Loucy (cell line): ENCODE data around the gene DPM1.

Source experiments
- H2AFZ ChIP-seq: fragments of 200-600 bp; sonication (generic); 2 replicates; pipeline ENCODE4 v1.6.0; 2016; ENCODE audit warnings: antibody characterized with exemption, mild to moderate bottlenecking, low read length, moderate library complexity
- H3F3A ChIP-seq: fragments of 200-600 bp; 2 replicates; pipeline ENCODE4 v1.6.0; 2016; ENCODE audit warnings: antibody characterized with exemption, low read depth, mild to moderate bottlenecking
- H3K27me3 ChIP-seq: fragments of 200-600 bp; sonication (generic); 2 replicates; pipeline ENCODE4 v1.6.1; 2014; ENCODE audit warnings: low read length, mild to moderate bottlenecking; ENCODE audit not compliant: insufficient read depth, poor library complexity, severe bottlenecking
- H3K36me3 ChIP-seq: fragments of 200-600 bp; sonication (generic); 2 replicates; pipeline ENCODE4 v1.6.1; 2016; ENCODE audit warnings: low read length; ENCODE audit not compliant: insufficient read depth
- H3K4me1 ChIP-seq: fragments of 200-600 bp; sonication (generic); 2 replicates; pipeline ENCODE4 v1.5.1; 2014; ENCODE audit warnings: low read length, mild to moderate bottlenecking; ENCODE audit not compliant: insufficient read depth, poor library complexity, severe bottlenecking
- H3K4me2 ChIP-seq: fragments of 200-600 bp; sonication (generic); 2 replicates; pipeline ENCODE4 v1.6.0; 2014; ENCODE audit warnings: antibody characterized with exemption, low read length, low read depth, mild to moderate bottlenecking; ENCODE audit not compliant: poor library complexity, severe bottlenecking
- H3K4me3 ChIP-seq: fragments of 200-600 bp; sonication (generic); 2 replicates; pipeline ENCODE4 v1.5.1; 2014; ENCODE audit warnings: low read length, mild to moderate bottlenecking, mixed read lengths; ENCODE audit not compliant: poor library complexity, severe bottlenecking
- H3K79me2 ChIP-seq: fragments of 200-600 bp; sonication (generic); 2 replicates; pipeline ENCODE4 v1.6.1; 2014; ENCODE audit warnings: low read length; ENCODE audit not compliant: insufficient read depth
- H3K9ac ChIP-seq: fragments of 200-600 bp; sonication (generic); 2 replicates; pipeline ENCODE4 v1.6.0; 2014; ENCODE audit warnings: mild to moderate bottlenecking, low read depth, low read length, moderate library complexity; ENCODE audit not compliant: poor library complexity, severe bottlenecking
- H3K9me2 ChIP-seq: fragments of 200-600 bp; sonication (generic); replicated peaks from 2 replicates; pipeline ENCODE4 v1.6.1; 2016; ENCODE audit warnings: low read depth, low read length, mixed read lengths
- H3K9me3 ChIP-seq: fragments of 200-600 bp; sonication (generic); 2 replicates; pipeline ENCODE4 v1.6.1; 2014; ENCODE audit warnings: mild to moderate bottlenecking, antibody characterized with exemption, low read length, low read depth; ENCODE audit not compliant: insufficient read depth
- H4K20me1 ChIP-seq: fragments of 200-600 bp; sonication (generic); 2 replicates; pipeline ENCODE4 v1.6.0; 2014; ENCODE audit warnings: antibody characterized with exemption, low read length, mild to moderate bottlenecking; ENCODE audit not compliant: insufficient read depth, poor library complexity, severe bottlenecking
- EZH2phosphoT487 ChIP-seq: fragments of 200-600 bp; IDR thresholded peaks from 2 replicates; pipeline ENCODE4 v1.6.1; 2018; ENCODE audit warnings: antibody characterized with exemption, mild to moderate bottlenecking, moderate library complexity, borderline replicate concordance
- TF ChIP-seq, protein P1 (sequence below): fragments of 200-600 bp; sonication (generic); conservative IDR thresholded peaks from 2 replicates; pipeline ENCODE4 v1.5.1; 2014; ENCODE audit warnings: mild to moderate bottlenecking, antibody characterized with exemption, low read length

The DPM1 gene

DNA sequence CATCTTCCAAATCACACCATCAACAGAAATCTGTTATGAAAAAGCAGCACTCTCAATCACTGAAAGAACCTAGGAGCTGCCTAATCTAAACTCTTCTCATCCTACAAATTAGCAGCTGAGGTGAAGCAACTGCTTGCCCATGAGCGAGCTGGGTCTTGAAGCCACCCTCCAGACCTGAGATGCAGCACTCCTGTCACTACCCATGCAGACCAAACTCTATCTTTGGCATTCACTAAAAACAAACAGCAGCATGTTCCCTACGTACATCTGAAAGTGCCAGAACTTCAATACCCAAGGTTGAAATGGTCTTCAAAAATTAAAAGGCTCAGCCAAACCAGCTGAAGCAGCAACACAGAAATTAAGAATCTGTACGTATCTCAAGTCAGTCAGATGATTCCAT, 41.4 kb downstream of the DPM1 start:
- no peak overlapping the region for H2AFZ ChIP-seq
- H4K20me1 ChIP-seq = peaks cover 95% of the 10 kb centered on the region
- peaks cover 38% of the 10 kb centered on the region for H3K4me1 ChIP-seq
- peak overlapping the region; percentile 2 for H3K4me2 ChIP-seq
- peaks cover 100% of the 10 kb centered on the region for H3K79me2 ChIP-seq
- TF ChIP-seq, protein P1, sequence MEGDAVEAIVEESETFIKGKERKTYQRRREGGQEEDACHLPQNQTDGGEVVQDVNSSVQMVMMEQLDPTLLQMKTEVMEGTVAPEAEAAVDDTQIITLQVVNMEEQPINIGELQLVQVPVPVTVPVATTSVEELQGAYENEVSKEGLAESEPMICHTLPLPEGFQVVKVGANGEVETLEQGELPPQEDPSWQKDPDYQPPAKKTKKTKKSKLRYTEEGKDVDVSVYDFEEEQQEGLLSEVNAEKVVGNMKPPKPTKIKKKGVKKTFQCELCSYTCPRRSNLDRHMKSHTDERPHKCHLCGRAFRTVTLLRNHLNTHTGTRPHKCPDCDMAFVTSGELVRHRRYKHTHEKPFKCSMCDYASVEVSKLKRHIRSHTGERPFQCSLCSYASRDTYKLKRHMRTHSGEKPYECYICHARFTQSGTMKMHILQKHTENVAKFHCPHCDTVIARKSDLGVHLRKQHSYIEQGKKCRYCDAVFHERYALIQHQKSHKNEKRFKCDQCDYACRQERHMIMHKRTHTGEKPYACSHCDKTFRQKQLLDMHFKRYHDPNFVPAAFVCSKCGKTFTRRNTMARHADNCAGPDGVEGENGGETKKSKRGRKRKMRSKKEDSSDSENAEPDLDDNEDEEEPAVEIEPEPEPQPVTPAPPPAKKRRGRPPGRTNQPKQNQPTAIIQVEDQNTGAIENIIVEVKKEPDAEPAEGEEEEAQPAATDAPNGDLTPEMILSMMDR = no peak
- TF ChIP-seq EZH2phosphoT487 = no peak
- 0 out of 2 replicates have a peak, but pooled peaks cover 4% of the 10 kb centered on the region for H3F3A ChIP-seq
- H3K9me3 ChIP-seq = no peaks in the 10 kb centered on the region
- peaks cover 41% of the 10 kb centered on the region for H3K36me3 ChIP-seq
- no peak overlapping the region for H3K4me3 ChIP-seq
- no peak overlapping the region for H3K9ac ChIP-seq
- H3K9me2 ChIP-seq = no peaks in the 10 kb centered on the region
- no peaks in the 10 kb centered on the region for H3K27me3 ChIP-seq

DNA sequence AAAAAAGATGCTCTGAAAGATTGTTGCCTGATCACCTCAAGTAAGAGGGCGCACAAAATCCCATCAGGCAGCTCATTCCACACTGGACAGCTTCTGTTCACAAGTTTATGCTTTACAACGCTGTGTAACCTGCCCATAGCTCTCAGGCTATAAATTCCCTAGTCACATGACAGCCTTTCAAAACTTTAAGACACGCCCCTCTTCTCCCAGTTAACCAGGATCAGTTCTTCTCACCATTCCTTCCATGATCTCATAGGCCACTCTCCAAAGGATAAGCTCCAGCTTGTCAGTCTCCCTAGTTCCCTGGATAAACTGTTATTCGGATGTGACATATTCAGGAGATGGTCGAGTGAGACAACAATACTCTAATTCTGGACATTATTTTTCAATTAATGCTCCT, 42.1 kb downstream of the DPM1 start:
- H3K4me2 ChIP-seq = peak overlapping the region; percentile 2
- no peaks in the 10 kb centered on the region for H3K9me3 ChIP-seq
- H2AFZ ChIP-seq = no peak overlapping the region
- peaks cover 41% of the 10 kb centered on the region for H3K36me3 ChIP-seq
- peaks cover 38% of the 10 kb centered on the region for H3K4me1 ChIP-seq
- H3F3A ChIP-seq = 0 out of 2 replicates have a peak, but pooled peaks cover 4% of the 10 kb centered on the region
- no peak overlapping the region for H3K4me3 ChIP-seq
- H3K27me3 ChIP-seq = no peaks in the 10 kb centered on the region
- H4K20me1 ChIP-seq = peaks cover 95% of the 10 kb centered on the region
- H3K79me2 ChIP-seq = peaks cover 100% of the 10 kb centered on the region
- H3K9ac ChIP-seq = no peak overlapping the region
- no peak for TF ChIP-seq EZH2phosphoT487
- TF ChIP-seq, protein P1 = no peak
- H3K9me2 ChIP-seq = no peaks in the 10 kb centered on the region

DNA sequence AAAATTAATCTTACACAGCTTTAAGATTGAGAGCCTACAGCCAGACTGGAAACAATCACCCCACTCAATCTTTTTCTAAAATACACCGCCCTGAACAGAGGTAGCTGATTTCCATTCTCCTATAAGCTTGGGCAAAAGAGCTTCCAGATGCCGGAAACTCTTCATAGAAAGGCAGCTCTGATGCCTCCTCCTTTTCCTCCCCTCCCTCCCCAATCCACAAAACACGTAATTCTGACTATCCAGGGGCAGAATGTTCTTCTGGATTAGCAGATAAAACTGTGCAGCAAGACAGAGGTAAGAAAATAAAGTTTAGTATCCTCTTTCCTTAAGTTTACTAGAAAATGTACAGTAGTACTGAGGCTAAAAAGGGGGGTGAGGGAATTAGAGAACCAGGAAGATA, 42.9 kb downstream of the DPM1 start:
- Histone ChIP-seq H3K9me3 (no peaks in the 10 kb centered on the region), H3K36me3 (peaks cover 45% of the 10 kb centered on the region), H3F3A (0 out of 2 replicates have a peak, but pooled peaks cover 4% of the 10 kb centered on the region), H3K79me2 (peaks cover 100% of the 10 kb centered on the region), H3K4me2 (no peak overlapping the region), H4K20me1 (peaks cover 95% of the 10 kb centered on the region), H3K9me2 (no peaks in the 10 kb centered on the region), H2AFZ (no peak overlapping the region), H3K4me1 (peaks cover 38% of the 10 kb centered on the region), H3K4me3 (no peak overlapping the region), H3K27me3 (no peaks in the 10 kb centered on the region), H3K9ac (no peak overlapping the region)
- no peak for TF ChIP-seq EZH2phosphoT487
- TF ChIP-seq, protein P1 = no peak
